ENCODE data around the gene CEP152. TPM values are rescaled to one million over a fixed set of nuclear protein-coding genes. Genes with fewer than 3 reads are reported as not detected.

CEP152 gene
- total and polyA plus RNA-seq, 10 of the 15 experiments (the other 5 are each of a cell fraction or from before 2014, with no cell fraction given), result 5.3 to 22.6 (median 14.2) TPM

DNA sequence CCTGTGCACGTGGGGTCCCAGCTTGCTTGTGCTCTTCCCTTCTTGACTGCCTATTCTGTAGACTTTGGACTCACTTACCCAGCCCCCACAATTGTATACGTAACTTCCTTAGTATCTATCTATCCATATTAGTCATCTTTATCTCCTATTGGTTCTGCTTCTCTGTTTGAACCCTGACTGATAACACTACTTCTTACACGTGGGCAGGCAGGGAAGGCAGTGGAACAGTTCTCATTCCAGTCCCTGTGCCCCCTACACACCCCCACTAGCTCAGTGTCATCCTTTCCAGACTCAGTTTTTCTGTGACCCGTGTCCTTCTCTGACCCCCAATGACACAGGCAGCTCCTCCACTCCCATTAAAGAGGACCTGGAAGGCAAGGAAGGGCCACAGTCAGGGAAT, 91.2 kb downstream of the CEP152 start (continued):
- TF ChIP-seq, protein P1, sequence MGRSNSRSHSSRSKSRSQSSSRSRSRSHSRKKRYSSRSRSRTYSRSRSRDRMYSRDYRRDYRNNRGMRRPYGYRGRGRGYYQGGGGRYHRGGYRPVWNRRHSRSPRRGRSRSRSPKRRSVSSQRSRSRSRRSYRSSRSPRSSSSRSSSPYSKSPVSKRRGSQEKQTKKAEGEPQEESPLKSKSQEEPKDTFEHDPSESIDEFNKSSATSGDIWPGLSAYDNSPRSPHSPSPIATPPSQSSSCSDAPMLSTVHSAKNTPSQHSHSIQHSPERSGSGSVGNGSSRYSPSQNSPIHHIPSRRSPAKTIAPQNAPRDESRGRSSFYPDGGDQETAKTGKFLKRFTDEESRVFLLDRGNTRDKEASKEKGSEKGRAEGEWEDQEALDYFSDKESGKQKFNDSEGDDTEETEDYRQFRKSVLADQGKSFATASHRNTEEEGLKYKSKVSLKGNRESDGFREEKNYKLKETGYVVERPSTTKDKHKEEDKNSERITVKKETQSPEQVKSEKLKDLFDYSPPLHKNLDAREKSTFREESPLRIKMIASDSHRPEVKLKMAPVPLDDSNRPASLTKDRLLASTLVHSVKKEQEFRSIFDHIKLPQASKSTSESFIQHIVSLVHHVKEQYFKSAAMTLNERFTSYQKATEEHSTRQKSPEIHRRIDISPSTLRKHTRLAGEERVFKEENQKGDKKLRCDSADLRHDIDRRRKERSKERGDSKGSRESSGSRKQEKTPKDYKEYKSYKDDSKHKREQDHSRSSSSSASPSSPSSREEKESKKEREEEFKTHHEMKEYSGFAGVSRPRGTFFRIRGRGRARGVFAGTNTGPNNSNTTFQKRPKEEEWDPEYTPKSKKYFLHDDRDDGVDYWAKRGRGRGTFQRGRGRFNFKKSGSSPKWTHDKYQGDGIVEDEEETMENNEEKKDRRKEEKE (IDR thresholded peaks at IDR 0.05), result no peak
- TF ChIP-seq STAT3 (IDR thresholded peaks at IDR 0.05; ENCODE audit: low read depth, low read length), result no peak

GRCh38 chr15:48718646-48719045, 92.2 kb downstream of the CEP152 start:
- Histone ChIP-seq H3K27ac (ENCODE audit: control insufficient read depth, insufficient read depth) (no peak overlapping the region), H3K9me3 (replicated peaks; ENCODE audit: control insufficient read depth, insufficient read depth, low read length) (no peaks in the 10 kb centered on the region; the same call in 2 of the 3 replicates), H3K9ac (ENCODE audit: control insufficient read depth, insufficient read depth, low read length) (no peak overlapping the region), H3K36me3 (ENCODE audit: control insufficient read depth in 2 of 2, insufficient read depth in 2 of 2, low read length in 1 of 2) (no peaks in the 10 kb centered on the region), H3K27me3 (replicated peaks in 1 of 2; ENCODE audit: control insufficient read depth in 2 of 2, insufficient read depth in 2 of 2, low read length in 1 of 2) (no peaks in the 10 kb centered on the region), H2AFZ (ENCODE audit: control insufficient read depth, low read depth, low read length) (no peak overlapping the region), H3K4me3 (no peak overlapping the region), H3K4me1 (ENCODE audit: control insufficient read depth, insufficient read depth, low read length) (no peaks in the 10 kb centered on the region), H3K79me2 (ENCODE audit: control insufficient read depth, insufficient read depth, low read length) (no peaks in the 10 kb centered on the region), H3K4me2 (ENCODE audit: control insufficient read depth, insufficient read depth) (no peak overlapping the region), H4K20me1 (ENCODE audit: control insufficient read depth, insufficient read depth) (no peaks in the 10 kb centered on the region)
- intact Hi-C loops (cut with micrococcal nuclease; ENCODE audit: unreplicated experiment), result no loop called here
- ATAC-seq (no peak), FAIRE-seq (no peak), DNase-seq (ENCODE audit: low read depth, low spot score) (no peak)
- ChIA-PET SMC1A (ENCODE audit: uncharacterized antibody, unreplicated experiment) (interaction anchor here (1.3 kb wide), 1 partner anchor 210 kb away, joined by 3 read pairs; no protein-coding TSS in a partner anchor), POLR2A (no interaction called here), CTCF (interaction anchor here (1.1 kb wide), 1 partner anchor 247 kb away, joined by 3 read pairs; no protein-coding TSS in a partner anchor), RAD21 (ENCODE audit: unreplicated experiment) (no interaction called here)
- BruUV-seq (replicated peaks), result no TSS peak
- in situ Hi-C loops (cut with MboI), result no loop called here
- WGBS (ENCODE audit: insufficient coverage, insufficient replicate concordance, low lambda C conversion rate, missing lambda C conversion rate), result 85% methylated on average over 2 of the region's 2 CpGs
- TF ChIP-seq HDGF (IDR thresholded peaks at IDR 0.05) (no peak), ZNF622 (IDR thresholded peaks at IDR 0.05) (no peak), GABPA (IDR thresholded peaks at IDR 0.05; ENCODE audit: low read depth) (no peak), FOS (IDR thresholded peaks at IDR 0.05; ENCODE audit: borderline replicate concordance, extremely low read depth, insufficient read length) (no peak), EGR1 (IDR thresholded peaks at IDR 0.05; ENCODE audit: borderline replicate concordance in 1 of 2, low read depth in 2 of 2, low read length in 2 of 2) (no peak), CBX3 (IDR thresholded peaks at IDR 0.05; ENCODE audit: borderline replicate concordance, low read depth) (no peak), JUND (IDR thresholded peaks at IDR 0.05; ENCODE audit: low read depth, low read length) (no peak), POLR2AphosphoS2 (IDR thresholded peaks at IDR 0.05; ENCODE audit: low read depth, low read length) (no peak), CHD2 (IDR thresholded peaks at IDR 0.05; ENCODE audit: borderline replicate concordance, low read depth, low read length) (no peak), TCF3 (IDR thresholded peaks at IDR 0.05; ENCODE audit: borderline replicate concordance, insufficient read depth, low read depth, low read length) (no peak), ZNF207 (IDR thresholded peaks at IDR 0.05; ENCODE audit: borderline replicate concordance) (no peak), BHLHE40 (IDR thresholded peaks at IDR 0.05; ENCODE audit: borderline replicate concordance in 1 of 2, low read depth in 2 of 2, low read length in 1 of 2) (no peak), CREB1 (IDR thresholded peaks at IDR 0.05; ENCODE audit: low read depth) (no peak)
